ENCODE measurements around the gene GHRH. TPM values are rescaled to one million over a fixed set of nuclear protein-coding genes. Genes with fewer than 3 reads are reported as not detected.

Gene GHRH
- total RNA-seq, result not detected
- not detected for polyA plus RNA-seq

- peaks cover 0 to 9% (median 0%) of the 10 kb centered on the region in 4 donors for H3K27me3 ChIP-seq (ENCODE audit: control insufficient read depth in 4 of 4, insufficient read depth in 4 of 4, low read length in 3 of 4)
- WGBS, result 74% methylated on average over 9 of the region's 9 CpGs
Measured at GRCh38 chr20:37261714-37262113, at the start of gene GHRH. Gene GHRH, minus strand, starts transcription at chr20:37261814. Its CDS starts 4,925 bp downstream, at chr20:37256889.

DNA sequence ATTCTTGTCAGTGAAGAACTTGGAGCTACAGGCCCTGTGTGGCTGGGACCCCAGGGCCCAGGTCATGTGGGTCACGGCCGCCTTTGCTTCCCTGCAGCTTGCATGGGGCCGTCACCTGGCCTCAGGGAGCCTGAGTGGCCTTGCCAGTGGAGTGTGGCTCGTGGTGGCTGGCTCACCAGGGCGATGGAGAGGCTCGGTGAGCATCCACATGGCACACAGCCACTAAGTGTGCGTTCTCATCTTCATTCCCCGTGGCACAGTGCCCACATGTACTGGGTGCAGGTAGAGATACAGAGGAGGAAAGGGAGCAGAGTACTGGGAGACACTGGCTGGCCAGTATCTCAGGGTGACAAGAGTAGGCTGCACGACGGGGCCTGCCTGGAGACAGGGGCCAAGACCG is 49.3 kb upstream of the GHRH start:
- TF ChIP-seq EGR1 (IDR thresholded peaks at IDR 0.05; ENCODE audit: low read depth in 2 of 2), result no peak
- no peak for TF ChIP-seq ZBTB33 (IDR thresholded peaks at IDR 0.05)
- no peak for TF ChIP-seq NR2F2 (IDR thresholded peaks at IDR 0.05)
- no peak for TF ChIP-seq HNF4G (IDR thresholded peaks at IDR 0.05)
- TF ChIP-seq JUND (IDR thresholded peaks at IDR 0.05), result no peak
- TF ChIP-seq, protein P1, sequence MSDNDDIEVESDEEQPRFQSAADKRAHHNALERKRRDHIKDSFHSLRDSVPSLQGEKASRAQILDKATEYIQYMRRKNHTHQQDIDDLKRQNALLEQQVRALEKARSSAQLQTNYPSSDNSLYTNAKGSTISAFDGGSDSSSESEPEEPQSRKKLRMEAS (IDR thresholded peaks at IDR 0.05), result no peak
- TF ChIP-seq, protein P2, sequence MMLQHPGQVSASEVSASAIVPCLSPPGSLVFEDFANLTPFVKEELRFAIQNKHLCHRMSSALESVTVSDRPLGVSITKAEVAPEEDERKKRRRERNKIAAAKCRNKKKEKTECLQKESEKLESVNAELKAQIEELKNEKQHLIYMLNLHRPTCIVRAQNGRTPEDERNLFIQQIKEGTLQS (IDR thresholded peaks at IDR 0.05), result no peak
- no peak for TF ChIP-seq HNF4A (conservative IDR thresholded peaks at IDR 0.05)
- TF ChIP-seq TAF1 (conservative IDR thresholded peaks at IDR 0.05), result no peak
- DNase-seq (ENCODE audit: low spot score), result no peak
- peaks cover 0 to 2% (median 0%) of the 10 kb centered on the region in 4 donors for H3K4me1 ChIP-seq (ENCODE audit: control insufficient read depth in 4 of 4, insufficient read depth in 4 of 4, low read length in 3 of 4)

More at GRCh38 chr20:37261714-37262113, at the start of gene GHRH:
- H3K4me1 ChIP-seq (ENCODE audit: control insufficient read depth in 4 of 4, insufficient read depth in 4 of 4, low read length in 3 of 4), result no peaks in the 10 kb centered on the region
- H3K36me3 ChIP-seq (ENCODE audit: control insufficient read depth in 4 of 4, insufficient read depth in 3 of 4, low read depth in 1 of 4, low read length in 3 of 4), result no peaks in the 10 kb centered on the region
- TF ChIP-seq YY1 (IDR thresholded peaks at IDR 0.05) (no peak), EGR1 (IDR thresholded peaks at IDR 0.05; ENCODE audit: low read depth in 2 of 2) (no peak)
- no peaks in the 10 kb centered on the region for H3K9me3 ChIP-seq (ENCODE audit: control insufficient read depth in 4 of 4, low read length in 3 of 4)
- no peak within 1 kb of the TSS for H3K4me3 ChIP-seq (ENCODE audit: low read depth in 1 of 3, low read length in 3 of 3)
- no peak for DNase-seq (ENCODE audit: low spot score)
- no peak within 1 kb of the TSS for H3K9ac ChIP-seq (ENCODE audit: low read depth in 1 of 2, low read length in 2 of 2)
- no peak within 1 kb of the TSS for H3K27ac ChIP-seq (ENCODE audit: low read depth in 1 of 2, low read length in 2 of 2)

GRCh38 chr20:37309936-37310590 is 48.4 kb upstream of the GHRH start:
- Histone ChIP-seq H3K27me3 (ENCODE audit: control insufficient read depth in 4 of 4, insufficient read depth in 4 of 4, low read length in 3 of 4) (no peaks in the 10 kb centered on the region), H3K36me3 (ENCODE audit: control insufficient read depth in 4 of 4, insufficient read depth in 3 of 4, low read depth in 1 of 4, low read length in 3 of 4) (peaks cover 0 to 13% (median 6%) of the 10 kb centered on the region in 4 donors), H3K4me3 (ENCODE audit: low read depth in 1 of 3, low read length in 3 of 3) (no peak overlapping the region), H3K9ac (ENCODE audit: low read depth in 1 of 2, low read length in 2 of 2) (no peak overlapping the region), H3K27ac (ENCODE audit: low read depth in 1 of 2, low read length in 2 of 2) (no peak overlapping the region), H3K9me3 (ENCODE audit: control insufficient read depth in 4 of 4, low read length in 3 of 4) (no peaks in the 10 kb centered on the region), H3K4me1 (ENCODE audit: control insufficient read depth in 4 of 4, insufficient read depth in 4 of 4, low read length in 3 of 4) (peaks cover 0 to 2% (median 0%) of the 10 kb centered on the region in 4 donors)
- WGBS, result 87% methylated on average over 16 of the region's 16 CpGs
- no peak for DNase-seq (ENCODE audit: low spot score)
- TF ChIP-seq HNF4G (IDR thresholded peaks at IDR 0.05) (no peak), EGR1 (IDR thresholded peaks at IDR 0.05; ENCODE audit: low read depth in 2 of 2) (no peak), NR2F2 (IDR thresholded peaks at IDR 0.05) (no peak), FOXA1 (IDR thresholded peaks at IDR 0.05) (no peak), RAD21 (IDR thresholded peaks at IDR 0.05) (no peak), REST (IDR thresholded peaks at IDR 0.05) (no peak), YY1 (IDR thresholded peaks at IDR 0.05) (no peak), RXRA (IDR thresholded peaks at IDR 0.05) (no peak), SP1 (IDR thresholded peaks at IDR 0.05) (no peak), JUND (IDR thresholded peaks at IDR 0.05) (no peak), GABPA (IDR thresholded peaks at IDR 0.05 in 1 of 2, conservative IDR thresholded peaks at IDR 0.05 in 1 of 2) (no peak), HNF4A (conservative IDR thresholded peaks at IDR 0.05) (no peak), TAF1 (conservative IDR thresholded peaks at IDR 0.05) (no peak), FOXA2 (IDR thresholded peaks at IDR 0.05) (no peak)
- TF ChIP-seq, protein P2 (IDR thresholded peaks at IDR 0.05), result no peak
- TF ChIP-seq, protein P3, sequence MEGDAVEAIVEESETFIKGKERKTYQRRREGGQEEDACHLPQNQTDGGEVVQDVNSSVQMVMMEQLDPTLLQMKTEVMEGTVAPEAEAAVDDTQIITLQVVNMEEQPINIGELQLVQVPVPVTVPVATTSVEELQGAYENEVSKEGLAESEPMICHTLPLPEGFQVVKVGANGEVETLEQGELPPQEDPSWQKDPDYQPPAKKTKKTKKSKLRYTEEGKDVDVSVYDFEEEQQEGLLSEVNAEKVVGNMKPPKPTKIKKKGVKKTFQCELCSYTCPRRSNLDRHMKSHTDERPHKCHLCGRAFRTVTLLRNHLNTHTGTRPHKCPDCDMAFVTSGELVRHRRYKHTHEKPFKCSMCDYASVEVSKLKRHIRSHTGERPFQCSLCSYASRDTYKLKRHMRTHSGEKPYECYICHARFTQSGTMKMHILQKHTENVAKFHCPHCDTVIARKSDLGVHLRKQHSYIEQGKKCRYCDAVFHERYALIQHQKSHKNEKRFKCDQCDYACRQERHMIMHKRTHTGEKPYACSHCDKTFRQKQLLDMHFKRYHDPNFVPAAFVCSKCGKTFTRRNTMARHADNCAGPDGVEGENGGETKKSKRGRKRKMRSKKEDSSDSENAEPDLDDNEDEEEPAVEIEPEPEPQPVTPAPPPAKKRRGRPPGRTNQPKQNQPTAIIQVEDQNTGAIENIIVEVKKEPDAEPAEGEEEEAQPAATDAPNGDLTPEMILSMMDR (IDR thresholded peaks at IDR 0.05; ENCODE audit: low read depth, low read length, missing input control), result no peak

More for the DNA sequence above, 49.3 kb upstream of the GHRH start:
- Histone ChIP-seq H3K9me3 (ENCODE audit: control insufficient read depth in 4 of 4, low read length in 3 of 4) (no peaks in the 10 kb centered on the region), H3K9ac (ENCODE audit: low read depth in 1 of 2, low read length in 2 of 2) (no peak overlapping the region), H3K27ac (ENCODE audit: low read depth in 1 of 2, low read length in 2 of 2) (no peak overlapping the region), H3K4me3 (ENCODE audit: low read depth in 1 of 3, low read length in 3 of 3) (no peak overlapping the region), H3K27me3 (ENCODE audit: control insufficient read depth in 4 of 4, insufficient read depth in 4 of 4, low read length in 3 of 4) (no peaks in the 10 kb centered on the region), H3K36me3 (ENCODE audit: control insufficient read depth in 4 of 4, insufficient read depth in 3 of 4, low read depth in 1 of 4, low read length in 3 of 4) (peaks cover 0 to 17% (median 6%) of the 10 kb centered on the region in 4 donors)
- WGBS, result 97% methylated on average over 11 of the region's 11 CpGs

All from liver (tissue), 9 donors.